ENCODE measurements around the gene MTFR2. TPM values are rescaled to one million over a fixed set of nuclear protein-coding genes. Genes with fewer than 3 reads are reported as not detected.
A peak's percentile ranks its signal among the peaks of the same experiment; 100 is the strongest.

The MTFR2 gene
- total and polyA plus RNA-seq, 4 donors = 0.08 to 3.6 (median 0.21) TPM

GRCh38 chr6:136208783-136209182 is 41.3 kb downstream of the MTFR2 start:
- WGBS = 93% methylated on average over 4 of the region's 4 CpGs
- H3K9me3 ChIP-seq (ENCODE audit: control insufficient read depth in 4 of 4, low read length in 3 of 4) = no peaks in the 10 kb centered on the region
- H3K36me3 ChIP-seq (ENCODE audit: control insufficient read depth in 4 of 4, insufficient read depth in 3 of 4, low read depth in 1 of 4, low read length in 3 of 4) = no peaks in the 10 kb centered on the region
- H3K27me3 ChIP-seq (ENCODE audit: control insufficient read depth in 4 of 4, insufficient read depth in 4 of 4, low read length in 3 of 4) = no peaks in the 10 kb centered on the region
- H3K9ac ChIP-seq (ENCODE audit: low read depth in 1 of 2, low read length in 2 of 2) = no peak overlapping the region
- H3K4me3 ChIP-seq (ENCODE audit: low read depth in 1 of 3, low read length in 3 of 3) = no peak overlapping the region
- no peaks in the 10 kb centered on the region for H3K4me1 ChIP-seq (ENCODE audit: control insufficient read depth in 4 of 4, insufficient read depth in 4 of 4, low read length in 3 of 4)
- no peak overlapping the region for H3K27ac ChIP-seq (ENCODE audit: low read depth in 1 of 2, low read length in 2 of 2)
- TF ChIP-seq EGR1 (IDR thresholded peaks at IDR 0.05; ENCODE audit: low read depth in 2 of 2) (no peak), FOXA2 (IDR thresholded peaks at IDR 0.05) (no peak), RAD21 (IDR thresholded peaks at IDR 0.05) (no peak), HNF4G (IDR thresholded peaks at IDR 0.05) (no peak), NR2F2 (IDR thresholded peaks at IDR 0.05) (no peak), SP1 (IDR thresholded peaks at IDR 0.05) (no peak), HNF4A (conservative IDR thresholded peaks at IDR 0.05) (no peak), YY1 (IDR thresholded peaks at IDR 0.05) (no peak), RXRA (IDR thresholded peaks at IDR 0.05) (no peak), JUND (IDR thresholded peaks at IDR 0.05) (no peak), ZBTB33 (IDR thresholded peaks at IDR 0.05) (no peak), FOXA1 (IDR thresholded peaks at IDR 0.05) (no peak), GABPA (IDR thresholded peaks at IDR 0.05 in 1 of 2, conservative IDR thresholded peaks at IDR 0.05 in 1 of 2) (no peak), MAX (IDR thresholded peaks at IDR 0.05) (no peak)
- no peak for DNase-seq (ENCODE audit: low spot score)

- Histone ChIP-seq H3K9me3 (ENCODE audit: control insufficient read depth in 4 of 4, low read length in 3 of 4) (no peaks in the 10 kb centered on the region), H3K36me3 (ENCODE audit: control insufficient read depth in 4 of 4, insufficient read depth in 3 of 4, low read depth in 1 of 4, low read length in 3 of 4) (no peaks in the 10 kb centered on the region), H3K27me3 (ENCODE audit: control insufficient read depth in 4 of 4, insufficient read depth in 4 of 4, low read length in 3 of 4) (no peaks in the 10 kb centered on the region), H3K9ac (ENCODE audit: low read depth in 1 of 2, low read length in 2 of 2) (no peak overlapping the region), H3K4me1 (ENCODE audit: control insufficient read depth in 4 of 4, insufficient read depth in 4 of 4, low read length in 3 of 4) (no peaks in the 10 kb centered on the region), H3K4me3 (ENCODE audit: low read depth in 1 of 3, low read length in 3 of 3) (no peak overlapping the region), H3K27ac (ENCODE audit: low read depth in 1 of 2, low read length in 2 of 2) (no peak overlapping the region)
- 62% methylated on average over 5 of the region's 5 CpGs for WGBS
- TF ChIP-seq FOXA1 (IDR thresholded peaks at IDR 0.05) = no peak
- peak; percentile 11 to 29 for TF ChIP-seq RAD21 (IDR thresholded peaks at IDR 0.05)
- DNase-seq (ENCODE audit: low spot score) = no peak
Measured at GRCh38 chr6:136201732-136202131, 48.4 kb downstream of the MTFR2 start.

GRCh38 chr6:136192902-136193301 is 57.2 kb downstream of the MTFR2 start:
- 90% methylated on average over 6 of the region's 6 CpGs for WGBS
- H3K27me3 ChIP-seq (ENCODE audit: control insufficient read depth in 4 of 4, insufficient read depth in 4 of 4, low read length in 3 of 4) = no peaks in the 10 kb centered on the region
- no peak for DNase-seq (ENCODE audit: low spot score)

More at GRCh38 chr6:136192902-136193301, 57.2 kb downstream of the MTFR2 start:
- Histone ChIP-seq H3K27ac (ENCODE audit: low read depth in 1 of 2, low read length in 2 of 2) (no peak overlapping the region), H3K9me3 (ENCODE audit: control insufficient read depth in 4 of 4, low read length in 3 of 4) (no peaks in the 10 kb centered on the region), H3K4me1 (ENCODE audit: control insufficient read depth in 4 of 4, insufficient read depth in 4 of 4, low read length in 3 of 4) (no peaks in the 10 kb centered on the region), H3K36me3 (ENCODE audit: control insufficient read depth in 4 of 4, insufficient read depth in 3 of 4, low read depth in 1 of 4, low read length in 3 of 4) (no peaks in the 10 kb centered on the region), H3K9ac (ENCODE audit: low read depth in 1 of 2, low read length in 2 of 2) (no peak overlapping the region), H3K4me3 (ENCODE audit: low read depth in 1 of 3, low read length in 3 of 3) (no peak overlapping the region)
- TF ChIP-seq NR2F2 (IDR thresholded peaks at IDR 0.05) (no peak), GABPA (IDR thresholded peaks at IDR 0.05 in 1 of 2, conservative IDR thresholded peaks at IDR 0.05 in 1 of 2) (no peak), EGR1 (IDR thresholded peaks at IDR 0.05; ENCODE audit: low read depth in 2 of 2) (no peak), YY1 (IDR thresholded peaks at IDR 0.05) (no peak), MAX (IDR thresholded peaks at IDR 0.05) (no peak), FOXA2 (IDR thresholded peaks at IDR 0.05) (no peak), FOXA1 (IDR thresholded peaks at IDR 0.05) (no peak), CTCF (IDR thresholded peaks at IDR 0.05; ENCODE audit: low read depth, low read length, missing input control) (no peak), HNF4A (conservative IDR thresholded peaks at IDR 0.05) (no peak), ATF3 (IDR thresholded peaks at IDR 0.05) (no peak), JUND (IDR thresholded peaks at IDR 0.05) (no peak), HNF4G (IDR thresholded peaks at IDR 0.05) (no peak), REST (IDR thresholded peaks at IDR 0.05) (no peak), ZBTB33 (IDR thresholded peaks at IDR 0.05) (no peak), RXRA (IDR thresholded peaks at IDR 0.05) (no peak)
